HepG2 (cell line): ENCODE data around the gene RRP12. TPM values are rescaled to one million over a fixed set of nuclear protein-coding genes. Genes with fewer than 3 reads are reported as not detected.

Experiments used
- BCL6 ChIP-seq: IDR thresholded peaks from 2 replicates; pipeline ENCODE4 v1.6.1; 2016; ENCODE audit warnings: missing genetic modification reagents, missing compliant biosample characterization
- CREB1 ChIP-seq, 2 experiments: fragments of 450-650 bp in 1 of 2; IDR thresholded peaks; 2 replicates each; pipeline ENCODE4 v1.6.1; 2016 to 2017; ENCODE audit warnings: control low read depth in 1 of 2, mild to moderate bottlenecking in 1 of 2, missing compliant biosample characterization in 1 of 2, missing genetic modification characterization in 1 of 2
- MAFF ChIP-seq: IDR thresholded peaks from 2 replicates; pipeline ENCODE4 v1.6.1; 2011; ENCODE audit warnings: low read depth, low read length, improper control_type of control experiment
- POLR2AphosphoS2 ChIP-seq: IDR thresholded peaks from 2 replicates; pipeline ENCODE4 v1.6.1; 2011; ENCODE audit warnings: low read depth, low read length, improper control_type of control experiment
- POLR2AphosphoS5 ChIP-seq: IDR thresholded peaks from 2 replicates; pipeline ENCODE4 v1.6.1; 2012; ENCODE audit warnings: low read depth, low read length
- SATB2 ChIP-seq: sonication (generic); formaldehyde crosslinking; IDR thresholded peaks from 2 replicates; pipeline ENCODE4 v1.5.0; 2020; ENCODE audit warnings: missing genetic modification reagents
- TOPORS ChIP-seq: sonication (generic); formaldehyde crosslinking; IDR thresholded peaks from 2 replicates; pipeline ENCODE4 v1.8.0; 2023; ENCODE audit warnings: mild to moderate bottlenecking, missing genetic modification reagents
- ZFP62 ChIP-seq: sonication (generic); formaldehyde crosslinking; IDR thresholded peaks from 2 replicates; pipeline ENCODE4 v1.4.0; 2020; ENCODE audit warnings: missing genetic modification reagents
- ZFYVE20 ChIP-seq: sonication (generic); formaldehyde crosslinking; IDR thresholded peaks from 2 replicates; pipeline ENCODE4 v1.8.0; 2023; ENCODE audit warnings: low read depth, mild to moderate bottlenecking, moderate library complexity, missing genetic modification reagents, borderline replicate concordance
- ZNF34 ChIP-seq: sonication (generic); formaldehyde crosslinking; IDR thresholded peaks from 2 replicates; pipeline ENCODE4 v1.4.0; 2020; ENCODE audit warnings: mild to moderate bottlenecking, missing genetic modification reagents, borderline replicate concordance
- ZNF382 ChIP-seq: sonication (generic); formaldehyde crosslinking; IDR thresholded peaks from 2 replicates; pipeline ENCODE4 v1.5.0; 2020; ENCODE audit warnings: missing genetic modification reagents, mild to moderate bottlenecking, borderline replicate concordance
- polyA plus RNA-seq, 8 experiments: library from polyadenylated mRNA; depleted of rRNA in 3 of 8; stranded (reverse) in 7 of 8; unstranded in 1 of 8; fragments of >200 nt; fragmentation: Illumina TruSeq in 4 of 8; extraction: Trizol in 4 of 8; gene quantifications; 2 replicates each; pipeline versions ENCODE4 v1.2.1 to v1.2.3, GENCODE V29; 2011 to 2016; ENCODE audit warnings: low read depth in 4 of 8, missing spikeins in 1 of 8, mixed read lengths in 1 of 8; ENCODE audit not compliant: insufficient read depth in 1 of 8
- total RNA-seq, 5 experiments: library from RNA; depleted of rRNA; stranded (reverse); fragments of >200 nt; fragmentation: Illumina TruSeq; extraction: Trizol; gene quantifications; 2 replicates each; pipeline ENCODE4 v1.2.3, GENCODE V29; 2016; ENCODE audit warnings: low read depth in 1 of 5
- TF ChIP-seq, protein P1 (sequence below): sonication (generic); formaldehyde crosslinking; IDR thresholded peaks from 2 replicates; pipeline ENCODE4 v1.4.0; 2020; ENCODE audit warnings: mild to moderate bottlenecking, low read depth, missing genetic modification reagents
- TF ChIP-seq, protein P2 (sequence below): sonication (generic); formaldehyde crosslinking; IDR thresholded peaks from 2 replicates; pipeline ENCODE4 v1.5.1; 2020; ENCODE audit warnings: missing genetic modification reagents, mild to moderate bottlenecking, borderline replicate concordance
- TF ChIP-seq, protein P3 (sequence below): sonication (generic); formaldehyde crosslinking; IDR thresholded peaks from 2 replicates; pipeline ENCODE4 v1.8.1; 2023; ENCODE audit warnings: mild to moderate bottlenecking, moderate library complexity, missing genetic modification reagents
- TF ChIP-seq, protein P4 (sequence below): IDR thresholded peaks from 2 replicates; pipeline ENCODE4 v1.6.1; 2016; ENCODE audit warnings: mild to moderate bottlenecking
- TF ChIP-seq, protein P5 (sequence below): IDR thresholded peaks from 2 replicates; pipeline ENCODE4 v1.6.1; 2016; ENCODE audit warnings: missing genetic modification reagents, missing compliant biosample characterization
- TF ChIP-seq, protein P6 (sequence below): IDR thresholded peaks from 2 replicates; pipeline ENCODE4 v1.4.0; 2020; ENCODE audit warnings: mild to moderate bottlenecking, missing genetic modification reagents

RRP12 gene
- total and polyA plus RNA-seq, 2 of the 13 experiments (the other 11 are each of a cell fraction or from before 2014, with no cell fraction given): 13.2 to 39.4 TPM

DNA sequence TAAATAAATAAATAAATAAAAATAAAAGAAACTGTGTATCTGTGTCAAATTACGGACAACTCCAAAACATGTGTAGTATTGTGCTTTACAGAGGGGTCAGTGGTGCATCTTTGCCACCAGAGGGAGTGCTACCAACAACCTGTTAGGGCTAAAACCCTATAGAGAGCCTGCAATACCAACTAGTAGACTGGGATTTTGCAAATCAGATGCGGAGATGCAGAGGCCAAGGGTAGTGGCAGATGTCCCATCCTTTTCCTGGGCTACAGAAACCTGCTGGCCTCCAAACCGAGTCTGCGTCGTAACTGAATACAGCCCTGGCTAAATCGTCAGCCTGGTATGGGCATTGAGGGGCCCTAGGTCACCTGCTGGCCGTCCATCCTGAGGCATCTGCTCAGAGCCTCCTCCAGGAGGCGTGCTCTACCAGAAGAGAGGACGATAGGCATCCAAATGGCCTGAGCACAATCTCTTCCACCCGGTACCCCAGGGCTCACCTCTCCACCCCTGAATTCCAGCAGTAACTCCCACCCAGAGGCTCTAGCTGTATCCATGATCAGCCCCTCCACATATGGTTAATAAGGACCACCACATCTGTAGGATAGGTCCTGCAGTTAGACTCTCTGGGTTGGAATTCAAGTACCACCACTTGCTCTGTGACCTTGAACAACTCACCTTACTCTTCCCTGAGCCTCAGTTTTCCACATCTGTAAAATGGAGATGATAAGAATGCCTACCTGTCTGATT, 6.2 kb upstream of the RRP12 start (continued):
- TF ChIP-seq, protein P1, sequence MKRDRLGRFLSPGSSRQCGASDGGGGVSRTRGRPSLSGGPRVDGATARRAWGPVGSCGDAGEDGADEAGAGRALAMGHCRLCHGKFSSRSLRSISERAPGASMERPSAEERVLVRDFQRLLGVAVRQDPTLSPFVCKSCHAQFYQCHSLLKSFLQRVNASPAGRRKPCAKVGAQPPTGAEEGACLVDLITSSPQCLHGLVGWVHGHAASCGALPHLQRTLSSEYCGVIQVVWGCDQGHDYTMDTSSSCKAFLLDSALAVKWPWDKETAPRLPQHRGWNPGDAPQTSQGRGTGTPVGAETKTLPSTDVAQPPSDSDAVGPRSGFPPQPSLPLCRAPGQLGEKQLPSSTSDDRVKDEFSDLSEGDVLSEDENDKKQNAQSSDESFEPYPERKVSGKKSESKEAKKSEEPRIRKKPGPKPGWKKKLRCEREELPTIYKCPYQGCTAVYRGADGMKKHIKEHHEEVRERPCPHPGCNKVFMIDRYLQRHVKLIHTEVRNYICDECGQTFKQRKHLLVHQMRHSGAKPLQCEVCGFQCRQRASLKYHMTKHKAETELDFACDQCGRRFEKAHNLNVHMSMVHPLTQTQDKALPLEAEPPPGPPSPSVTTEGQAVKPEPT (CRISPR knock-in tag): no peak
- TF ChIP-seq, protein P2, sequence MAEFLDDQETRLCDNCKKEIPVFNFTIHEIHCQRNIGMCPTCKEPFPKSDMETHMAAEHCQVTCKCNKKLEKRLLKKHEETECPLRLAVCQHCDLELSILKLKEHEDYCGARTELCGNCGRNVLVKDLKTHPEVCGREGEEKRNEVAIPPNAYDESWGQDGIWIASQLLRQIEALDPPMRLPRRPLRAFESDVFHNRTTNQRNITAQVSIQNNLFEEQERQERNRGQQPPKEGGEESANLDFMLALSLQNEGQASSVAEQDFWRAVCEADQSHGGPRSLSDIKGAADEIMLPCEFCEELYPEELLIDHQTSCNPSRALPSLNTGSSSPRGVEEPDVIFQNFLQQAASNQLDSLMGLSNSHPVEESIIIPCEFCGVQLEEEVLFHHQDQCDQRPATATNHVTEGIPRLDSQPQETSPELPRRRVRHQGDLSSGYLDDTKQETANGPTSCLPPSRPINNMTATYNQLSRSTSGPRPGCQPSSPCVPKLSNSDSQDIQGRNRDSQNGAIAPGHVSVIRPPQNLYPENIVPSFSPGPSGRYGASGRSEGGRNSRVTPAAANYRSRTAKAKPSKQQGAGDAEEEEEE: no peak
- TF ChIP-seq, protein P3, sequence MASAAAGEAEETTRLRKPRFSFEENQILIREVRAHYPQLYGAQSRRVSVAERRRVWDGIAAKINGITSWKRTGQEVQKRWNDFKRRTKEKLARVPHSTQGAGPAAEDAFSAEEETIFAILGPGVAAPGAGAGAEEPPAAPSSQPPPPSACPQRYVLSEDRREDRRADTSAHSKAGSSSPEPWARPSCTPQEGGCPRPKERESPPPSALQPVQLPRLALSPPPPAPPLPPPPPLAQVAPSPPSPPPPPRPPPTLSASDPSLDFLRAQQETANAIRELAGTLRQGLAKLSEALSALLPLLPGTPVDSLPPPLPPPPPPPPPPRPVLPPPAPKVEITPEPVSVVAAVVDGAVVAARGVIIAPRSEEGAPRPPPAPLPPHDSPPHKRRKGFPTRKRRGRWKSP (CRISPR knock-in tag): no peak
- no peak for TF ChIP-seq ZFYVE20 (CRISPR knock-in tag)
- TF ChIP-seq, protein P4, sequence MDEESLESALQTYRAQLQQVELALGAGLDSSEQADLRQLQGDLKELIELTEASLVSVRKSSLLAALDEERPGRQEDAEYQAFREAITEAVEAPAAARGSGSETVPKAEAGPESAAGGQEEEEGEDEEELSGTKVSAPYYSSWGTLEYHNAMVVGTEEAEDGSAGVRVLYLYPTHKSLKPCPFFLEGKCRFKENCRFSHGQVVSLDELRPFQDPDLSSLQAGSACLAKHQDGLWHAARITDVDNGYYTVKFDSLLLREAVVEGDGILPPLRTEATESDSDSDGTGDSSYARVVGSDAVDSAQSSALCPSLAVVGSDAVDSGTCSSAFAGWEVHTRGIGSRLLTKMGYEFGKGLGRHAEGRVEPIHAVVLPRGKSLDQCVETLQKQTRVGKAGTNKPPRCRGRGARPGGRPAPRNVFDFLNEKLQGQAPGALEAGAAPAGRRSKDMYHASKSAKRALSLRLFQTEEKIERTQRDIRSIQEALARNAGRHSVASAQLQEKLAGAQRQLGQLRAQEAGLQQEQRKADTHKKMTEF (CRISPR knock-in tag): peak; percentile 48
- no peak for TF ChIP-seq ZNF34 (CRISPR knock-in tag)
- no peak for TF ChIP-seq MAFF
- TF ChIP-seq POLR2AphosphoS5: no peak
- TF ChIP-seq BCL6 (CRISPR knock-in tag): 0 out of 2 replicates have a peak, but pooled peaks have one; percentile 19
- TF ChIP-seq, protein P5, sequence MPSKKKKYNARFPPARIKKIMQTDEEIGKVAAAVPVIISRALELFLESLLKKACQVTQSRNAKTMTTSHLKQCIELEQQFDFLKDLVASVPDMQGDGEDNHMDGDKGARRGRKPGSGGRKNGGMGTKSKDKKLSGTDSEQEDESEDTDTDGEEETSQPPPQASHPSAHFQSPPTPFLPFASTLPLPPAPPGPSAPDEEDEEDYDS (CRISPR knock-in tag): no peak
- TF ChIP-seq SATB2 (CRISPR knock-in tag): no peak
- no peak for TF ChIP-seq POLR2AphosphoS2
- no peak for TF ChIP-seq CREB1 (IDR thresholded peaks at IDR 0.05)
- TF ChIP-seq CREB1 (CRISPR knock-in tag; IDR thresholded peaks at IDR 0.05): peak; percentile 37; the same call in 1 of the 2 replicates
- no peak for TF ChIP-seq ZNF382 (CRISPR knock-in tag)
- no peak for TF ChIP-seq TOPORS (CRISPR knock-in tag)
- TF ChIP-seq, protein P6, sequence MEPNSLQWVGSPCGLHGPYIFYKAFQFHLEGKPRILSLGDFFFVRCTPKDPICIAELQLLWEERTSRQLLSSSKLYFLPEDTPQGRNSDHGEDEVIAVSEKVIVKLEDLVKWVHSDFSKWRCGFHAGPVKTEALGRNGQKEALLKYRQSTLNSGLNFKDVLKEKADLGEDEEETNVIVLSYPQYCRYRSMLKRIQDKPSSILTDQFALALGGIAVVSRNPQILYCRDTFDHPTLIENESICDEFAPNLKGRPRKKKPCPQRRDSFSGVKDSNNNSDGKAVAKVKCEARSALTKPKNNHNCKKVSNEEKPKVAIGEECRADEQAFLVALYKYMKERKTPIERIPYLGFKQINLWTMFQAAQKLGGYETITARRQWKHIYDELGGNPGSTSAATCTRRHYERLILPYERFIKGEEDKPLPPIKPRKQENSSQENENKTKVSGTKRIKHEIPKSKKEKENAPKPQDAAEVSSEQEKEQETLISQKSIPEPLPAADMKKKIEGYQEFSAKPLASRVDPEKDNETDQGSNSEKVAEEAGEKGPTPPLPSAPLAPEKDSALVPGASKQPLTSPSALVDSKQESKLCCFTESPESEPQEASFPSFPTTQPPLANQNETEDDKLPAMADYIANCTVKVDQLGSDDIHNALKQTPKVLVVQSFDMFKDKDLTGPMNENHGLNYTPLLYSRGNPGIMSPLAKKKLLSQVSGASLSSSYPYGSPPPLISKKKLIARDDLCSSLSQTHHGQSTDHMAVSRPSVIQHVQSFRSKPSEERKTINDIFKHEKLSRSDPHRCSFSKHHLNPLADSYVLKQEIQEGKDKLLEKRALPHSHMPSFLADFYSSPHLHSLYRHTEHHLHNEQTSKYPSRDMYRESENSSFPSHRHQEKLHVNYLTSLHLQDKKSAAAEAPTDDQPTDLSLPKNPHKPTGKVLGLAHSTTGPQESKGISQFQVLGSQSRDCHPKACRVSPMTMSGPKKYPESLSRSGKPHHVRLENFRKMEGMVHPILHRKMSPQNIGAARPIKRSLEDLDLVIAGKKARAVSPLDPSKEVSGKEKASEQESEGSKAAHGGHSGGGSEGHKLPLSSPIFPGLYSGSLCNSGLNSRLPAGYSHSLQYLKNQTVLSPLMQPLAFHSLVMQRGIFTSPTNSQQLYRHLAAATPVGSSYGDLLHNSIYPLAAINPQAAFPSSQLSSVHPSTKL: peak; percentile 54
- no peak for TF ChIP-seq ZFP62 (CRISPR knock-in tag)
